Measurements from ENCODE around the gene NKD1.
"Not testable (repeated sequence)": the region's sequence is repeated elsewhere in the genome, so short reads cannot be mapped to it uniquely, and the experiment has no call there.

NKD1 gene

DNA sequence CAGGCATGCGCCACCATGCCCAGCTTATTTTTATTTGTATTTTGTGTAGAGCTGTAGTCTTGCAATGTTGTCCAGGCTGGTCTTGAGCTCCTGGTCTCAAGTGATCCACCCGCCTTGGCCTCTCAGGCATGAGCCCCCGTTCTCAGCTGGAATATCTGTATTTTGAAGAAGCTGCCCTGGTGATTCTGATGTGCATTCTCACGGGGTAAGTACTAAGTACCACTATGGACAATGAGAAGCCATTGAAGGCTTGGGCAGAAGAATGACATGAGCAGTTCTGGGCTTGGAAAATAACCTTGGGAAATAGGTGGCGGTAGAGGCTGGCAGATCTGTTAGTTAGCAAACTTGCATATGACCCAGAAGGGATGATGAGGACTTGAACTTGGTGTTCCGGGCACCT is 15.6 kb upstream of the NKD1 start:
- no peak for TF ChIP-seq LEF1 (IDR thresholded peaks at IDR 0.05; ENCODE audit: borderline replicate concordance)
- no peak for TF ChIP-seq NFRKB (IDR thresholded peaks at IDR 0.05)
- TF ChIP-seq ELF4 (IDR thresholded peaks at IDR 0.05), result no peak
- no peak for TF ChIP-seq FOXA1 (IDR thresholded peaks at IDR 0.05)
- no peak for TF ChIP-seq HDGF (IDR thresholded peaks at IDR 0.05; ENCODE audit: borderline replicate concordance)
- TF ChIP-seq BHLHE40 (IDR thresholded peaks at IDR 0.05; ENCODE audit: borderline replicate concordance), result no peak
- TF ChIP-seq TARDBP (IDR thresholded peaks at IDR 0.05), result no peak
- no peak for TF ChIP-seq L3MBTL2 (conservative IDR thresholded peaks at IDR 0.05)
- TF ChIP-seq SP1 (IDR thresholded peaks at IDR 0.05), result no peak
- TF ChIP-seq FOXK2 (IDR thresholded peaks at IDR 0.05), result no peak
- TF ChIP-seq CTBP1 (IDR thresholded peaks at IDR 0.05; ENCODE audit: borderline replicate concordance), result no peak
- TF ChIP-seq SUZ12 (IDR thresholded peaks at IDR 0.05), result no peak
- TF ChIP-seq FOXM1 (IDR thresholded peaks at IDR 0.05; ENCODE audit: borderline replicate concordance), result no peak
- TF ChIP-seq, protein P1, sequence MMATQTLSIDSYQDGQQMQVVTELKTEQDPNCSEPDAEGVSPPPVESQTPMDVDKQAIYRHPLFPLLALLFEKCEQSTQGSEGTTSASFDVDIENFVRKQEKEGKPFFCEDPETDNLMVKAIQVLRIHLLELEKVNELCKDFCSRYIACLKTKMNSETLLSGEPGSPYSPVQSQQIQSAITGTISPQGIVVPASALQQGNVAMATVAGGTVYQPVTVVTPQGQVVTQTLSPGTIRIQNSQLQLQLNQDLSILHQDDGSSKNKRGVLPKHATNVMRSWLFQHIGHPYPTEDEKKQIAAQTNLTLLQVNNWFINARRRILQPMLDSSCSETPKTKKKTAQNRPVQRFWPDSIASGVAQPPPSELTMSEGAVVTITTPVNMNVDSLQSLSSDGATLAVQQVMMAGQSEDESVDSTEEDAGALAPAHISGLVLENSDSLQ (IDR thresholded peaks at IDR 0.05), result no peak
- no peak for TF ChIP-seq ZNF384 (IDR thresholded peaks at IDR 0.05)
- TF ChIP-seq ARNT (IDR thresholded peaks at IDR 0.05), result no peak
- ChIA-PET POLR2A (no interaction called here), CTCF (interaction anchor here (0.6 kb wide), 1 partner anchor 34 kb away, joined by 4 read pairs; no protein-coding TSS in a partner anchor)
- DNase-seq (ENCODE audit: extremely low spot score), result no peak

DNA sequence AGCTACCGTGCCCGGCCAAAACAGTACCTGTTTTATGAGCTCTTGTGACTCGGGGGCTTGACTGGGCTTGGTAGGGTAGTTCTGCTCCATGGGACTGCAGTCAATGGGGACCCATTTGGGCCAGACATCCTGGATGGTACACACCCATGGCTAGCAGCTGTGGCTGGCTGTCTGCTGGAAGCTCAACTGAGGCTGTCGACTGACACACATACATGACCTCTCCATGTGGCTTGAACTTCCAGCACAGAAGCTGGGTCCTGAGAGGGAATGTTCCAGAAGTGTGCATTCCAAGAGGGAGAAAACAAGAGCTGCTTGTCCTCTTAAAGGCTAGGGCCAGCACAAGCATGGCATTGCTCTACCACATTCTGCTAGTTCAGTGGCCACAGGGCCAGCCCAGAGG is 14.9 kb upstream of the NKD1 start:
- CTCF ChIA-PET, result no interaction called here
- no peak for DNase-seq (ENCODE audit: extremely low spot score)
- POLR2A ChIA-PET, result no interaction called here
- TF ChIP-seq FOXK2 (IDR thresholded peaks at IDR 0.05) (no peak), FOXA1 (IDR thresholded peaks at IDR 0.05) (no peak), ZNF384 (IDR thresholded peaks at IDR 0.05) (no peak), ELF4 (IDR thresholded peaks at IDR 0.05) (no peak)

- TF ChIP-seq TARDBP (IDR thresholded peaks at IDR 0.05) (no peak), ELF4 (IDR thresholded peaks at IDR 0.05) (no peak), LEF1 (IDR thresholded peaks at IDR 0.05; ENCODE audit: borderline replicate concordance) (no peak), SUZ12 (IDR thresholded peaks at IDR 0.05) (no peak), NFRKB (IDR thresholded peaks at IDR 0.05) (no peak), ZNF384 (IDR thresholded peaks at IDR 0.05) (no peak), FOXK2 (IDR thresholded peaks at IDR 0.05) (no peak), FOXM1 (IDR thresholded peaks at IDR 0.05; ENCODE audit: borderline replicate concordance) (no peak), HDGF (IDR thresholded peaks at IDR 0.05; ENCODE audit: borderline replicate concordance) (no peak), BHLHE40 (IDR thresholded peaks at IDR 0.05; ENCODE audit: borderline replicate concordance) (no peak), ARNT (IDR thresholded peaks at IDR 0.05) (no peak), CTBP1 (IDR thresholded peaks at IDR 0.05; ENCODE audit: borderline replicate concordance) (no peak), SP1 (IDR thresholded peaks at IDR 0.05) (no peak), FOXA1 (IDR thresholded peaks at IDR 0.05) (no peak), L3MBTL2 (conservative IDR thresholded peaks at IDR 0.05) (no peak)
- TF ChIP-seq, protein P1 (IDR thresholded peaks at IDR 0.05), result no peak
- DNase-seq (ENCODE audit: extremely low spot score), result no peak
- ChIA-PET CTCF (no interaction called here), POLR2A (no interaction called here)
Measured at GRCh38 chr16:50534091-50534490, 14.1 kb upstream of the NKD1 start.

GRCh38 chr16:50534556-50534955 is 13.6 kb upstream of the NKD1 start:
- CTCF ChIA-PET, result no interaction called here
- POLR2A ChIA-PET, result no interaction called here
- DNase-seq (ENCODE audit: extremely low spot score), result no peak
- TF ChIP-seq CTBP1 (IDR thresholded peaks at IDR 0.05; ENCODE audit: borderline replicate concordance) (no peak), SUZ12 (IDR thresholded peaks at IDR 0.05) (no peak), ARNT (IDR thresholded peaks at IDR 0.05) (no peak), FOXK2 (IDR thresholded peaks at IDR 0.05) (no peak), LEF1 (IDR thresholded peaks at IDR 0.05; ENCODE audit: borderline replicate concordance) (no peak), FOXM1 (IDR thresholded peaks at IDR 0.05; ENCODE audit: borderline replicate concordance) (no peak), ELF4 (IDR thresholded peaks at IDR 0.05) (no peak), L3MBTL2 (conservative IDR thresholded peaks at IDR 0.05) (no peak), ZNF384 (IDR thresholded peaks at IDR 0.05) (no peak), SP1 (IDR thresholded peaks at IDR 0.05) (no peak), FOXA1 (IDR thresholded peaks at IDR 0.05) (no peak), NFRKB (IDR thresholded peaks at IDR 0.05) (no peak), HDGF (IDR thresholded peaks at IDR 0.05; ENCODE audit: borderline replicate concordance) (no peak), TARDBP (IDR thresholded peaks at IDR 0.05) (no peak), BHLHE40 (IDR thresholded peaks at IDR 0.05; ENCODE audit: borderline replicate concordance) (no peak)
- TF ChIP-seq, protein P1 (IDR thresholded peaks at IDR 0.05), result no peak

DNA sequence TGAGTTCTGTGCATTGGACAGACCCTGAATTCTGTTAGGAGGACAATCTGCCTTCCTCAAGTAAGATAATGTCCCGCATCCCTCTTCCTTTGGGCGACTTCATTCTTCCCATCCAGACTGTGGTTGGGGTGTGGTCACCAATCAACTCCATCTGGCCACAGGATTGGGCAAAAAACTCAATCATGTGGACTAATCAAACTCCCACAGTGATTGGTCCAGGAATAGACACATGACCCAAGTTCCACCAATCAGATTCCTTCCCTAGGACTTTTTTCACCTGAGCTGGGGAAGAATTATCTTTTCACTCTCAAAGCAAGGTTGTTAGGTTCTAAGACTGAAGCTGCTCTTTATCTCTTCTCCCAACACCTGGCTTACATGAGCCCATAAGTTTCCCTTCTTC is 13.2 kb upstream of the NKD1 start:
- POLR2A ChIA-PET, result no interaction called here
- TF ChIP-seq ARNT (IDR thresholded peaks at IDR 0.05) (no peak), HDGF (IDR thresholded peaks at IDR 0.05; ENCODE audit: borderline replicate concordance) (no peak), L3MBTL2 (conservative IDR thresholded peaks at IDR 0.05) (no peak), NFRKB (IDR thresholded peaks at IDR 0.05) (no peak), ZNF384 (IDR thresholded peaks at IDR 0.05) (no peak), BHLHE40 (IDR thresholded peaks at IDR 0.05; ENCODE audit: borderline replicate concordance) (no peak), FOXK2 (IDR thresholded peaks at IDR 0.05) (no peak), FOXA1 (IDR thresholded peaks at IDR 0.05) (no peak), SUZ12 (IDR thresholded peaks at IDR 0.05) (no peak), TARDBP (IDR thresholded peaks at IDR 0.05) (no peak), FOXM1 (IDR thresholded peaks at IDR 0.05; ENCODE audit: borderline replicate concordance) (no peak), LEF1 (IDR thresholded peaks at IDR 0.05; ENCODE audit: borderline replicate concordance) (no peak)

DNA sequence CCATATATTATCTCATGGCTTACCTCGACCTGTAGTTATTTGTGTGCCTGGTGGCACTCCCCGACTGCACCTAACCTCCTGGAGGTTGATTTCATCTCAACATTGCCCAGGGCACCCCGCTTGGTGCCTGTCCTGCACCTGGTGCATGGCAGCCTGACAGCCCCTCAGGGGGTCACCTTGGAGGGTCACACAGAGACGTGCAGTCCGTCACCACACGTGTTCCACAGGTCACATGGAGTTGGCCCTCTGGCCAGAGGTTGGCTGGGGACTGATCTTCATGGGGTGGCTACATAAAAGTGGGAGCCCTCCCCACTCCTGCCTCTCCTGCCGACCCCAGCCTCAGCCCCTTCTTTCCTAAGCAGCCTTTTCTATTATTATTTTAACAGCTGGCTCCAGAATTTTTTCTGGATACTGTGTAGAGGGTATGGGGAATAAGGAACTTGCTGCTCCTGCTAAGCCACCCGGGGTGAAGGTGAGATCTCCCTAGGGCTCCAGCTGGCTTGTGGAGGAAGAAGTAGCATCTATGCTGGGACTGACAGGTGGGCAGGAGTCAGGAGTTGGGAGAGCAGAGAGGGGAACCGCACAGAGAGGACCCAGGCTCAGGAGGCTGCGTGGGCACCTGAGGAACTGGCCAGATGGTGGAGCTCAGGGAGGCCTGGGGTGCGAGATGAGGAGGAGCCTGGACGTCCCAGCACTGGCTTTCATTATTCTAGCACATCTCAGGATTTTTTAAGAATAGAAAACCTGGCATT is 12.5 kb upstream of the NKD1 start:
- CTCF ChIA-PET, result no interaction called here
- TF ChIP-seq FOXM1 (IDR thresholded peaks at IDR 0.05; ENCODE audit: borderline replicate concordance) (no peak), SP1 (IDR thresholded peaks at IDR 0.05) (no peak), FOXA1 (IDR thresholded peaks at IDR 0.05) (no peak), ZNF384 (IDR thresholded peaks at IDR 0.05) (no peak), ELF4 (IDR thresholded peaks at IDR 0.05) (no peak), CTBP1 (IDR thresholded peaks at IDR 0.05; ENCODE audit: borderline replicate concordance) (no peak), SUZ12 (IDR thresholded peaks at IDR 0.05) (no peak), L3MBTL2 (conservative IDR thresholded peaks at IDR 0.05) (no peak), ARNT (IDR thresholded peaks at IDR 0.05) (no peak), LEF1 (IDR thresholded peaks at IDR 0.05; ENCODE audit: borderline replicate concordance) (no peak), FOXK2 (IDR thresholded peaks at IDR 0.05) (no peak), HDGF (IDR thresholded peaks at IDR 0.05; ENCODE audit: borderline replicate concordance) (no peak), TARDBP (IDR thresholded peaks at IDR 0.05) (no peak), NFRKB (IDR thresholded peaks at IDR 0.05) (no peak)
- TF ChIP-seq, protein P1 (IDR thresholded peaks at IDR 0.05), result no peak
- DNase-seq (ENCODE audit: extremely low spot score), result no peak
- POLR2A ChIA-PET, result no interaction called here

More for the DNA sequence above, 13.2 kb upstream of the NKD1 start:
- CTCF ChIA-PET, result no interaction called here
- DNase-seq (ENCODE audit: extremely low spot score), result no peak

- DNase-seq (ENCODE audit: extremely low spot score); CTCF ChIA-PET; POLR2A ChIA-PET: not testable (repeated sequence)
Measured at GRCh38 chr16:50536258-50536645, 11.9 kb upstream of the NKD1 start.
